Omental fat pad (tissue), 4 donors: Measurements from ENCODE around the gene OPCML. TPM values are rescaled to one million over a fixed set of nuclear protein-coding genes. Genes with fewer than 3 reads are reported as not detected.

Source experiments
- ATAC-seq: fragments of 150-250 bp; one replicate; pipeline ENCODE4 v1.9.1; 2016; ENCODE audit warnings: mild to moderate bottlenecking, moderate library complexity; ENCODE audit not compliant: low FRiP score
- DNase-seq: peaks from one replicate; pipeline ENCODE4 v3.0.0-alpha.2; 2019; ENCODE audit warnings: low spot score
- total RNA-seq, 4 donors: library from RNA; depleted of rRNA; stranded (reverse); fragments of >200 nt; gene quantifications; one replicate each; pipeline ENCODE4 v1.1.0, GENCODE V29; 2016
- TF ChIP-seq, protein P1 (sequence below), 3 donors: fragments of 450-650 bp; IDR thresholded peaks; one replicate each; pipeline ENCODE4 v1.5.1; 2016 to 2017; ENCODE audit warnings: antibody characterized with exemption in 3 of 3, mild to moderate bottlenecking in 3 of 3, moderate library complexity in 2 of 3

OPCML gene
- total RNA-seq, 4 donors from 2014 or later, result 0.32 TPM; not detected in 3

DNA sequence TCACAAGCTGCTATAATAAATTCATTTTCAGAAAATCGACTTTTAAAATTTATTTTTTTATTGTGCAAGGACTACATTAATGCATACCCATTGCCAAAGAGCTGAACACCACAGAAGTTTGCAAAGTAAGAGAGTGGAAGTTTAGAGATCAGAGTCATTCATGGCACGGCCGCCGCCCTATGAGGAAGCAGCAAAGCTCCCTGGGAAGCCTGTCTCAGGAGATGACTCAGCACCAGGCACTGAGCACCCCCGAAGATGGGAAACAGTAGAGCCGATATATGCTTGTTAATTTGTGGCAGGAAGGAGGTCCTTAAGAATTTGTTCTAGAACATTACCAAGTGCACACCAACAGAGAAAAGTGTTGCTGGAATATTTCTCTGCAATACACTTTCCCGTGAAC, 693.7 kb downstream of the OPCML start:
- no peak for ATAC-seq
- TF ChIP-seq, protein P1, sequence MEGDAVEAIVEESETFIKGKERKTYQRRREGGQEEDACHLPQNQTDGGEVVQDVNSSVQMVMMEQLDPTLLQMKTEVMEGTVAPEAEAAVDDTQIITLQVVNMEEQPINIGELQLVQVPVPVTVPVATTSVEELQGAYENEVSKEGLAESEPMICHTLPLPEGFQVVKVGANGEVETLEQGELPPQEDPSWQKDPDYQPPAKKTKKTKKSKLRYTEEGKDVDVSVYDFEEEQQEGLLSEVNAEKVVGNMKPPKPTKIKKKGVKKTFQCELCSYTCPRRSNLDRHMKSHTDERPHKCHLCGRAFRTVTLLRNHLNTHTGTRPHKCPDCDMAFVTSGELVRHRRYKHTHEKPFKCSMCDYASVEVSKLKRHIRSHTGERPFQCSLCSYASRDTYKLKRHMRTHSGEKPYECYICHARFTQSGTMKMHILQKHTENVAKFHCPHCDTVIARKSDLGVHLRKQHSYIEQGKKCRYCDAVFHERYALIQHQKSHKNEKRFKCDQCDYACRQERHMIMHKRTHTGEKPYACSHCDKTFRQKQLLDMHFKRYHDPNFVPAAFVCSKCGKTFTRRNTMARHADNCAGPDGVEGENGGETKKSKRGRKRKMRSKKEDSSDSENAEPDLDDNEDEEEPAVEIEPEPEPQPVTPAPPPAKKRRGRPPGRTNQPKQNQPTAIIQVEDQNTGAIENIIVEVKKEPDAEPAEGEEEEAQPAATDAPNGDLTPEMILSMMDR (IDR thresholded peaks at IDR 0.05), result no peak
- no peak for DNase-seq

- ATAC-seq (no peak), DNase-seq (no peak)
- TF ChIP-seq, protein P1 (IDR thresholded peaks at IDR 0.05), result no peak
These were observed 701.0 kb downstream of the OPCML start for GRCh38 chr11:132831272-132831671.

DNA sequence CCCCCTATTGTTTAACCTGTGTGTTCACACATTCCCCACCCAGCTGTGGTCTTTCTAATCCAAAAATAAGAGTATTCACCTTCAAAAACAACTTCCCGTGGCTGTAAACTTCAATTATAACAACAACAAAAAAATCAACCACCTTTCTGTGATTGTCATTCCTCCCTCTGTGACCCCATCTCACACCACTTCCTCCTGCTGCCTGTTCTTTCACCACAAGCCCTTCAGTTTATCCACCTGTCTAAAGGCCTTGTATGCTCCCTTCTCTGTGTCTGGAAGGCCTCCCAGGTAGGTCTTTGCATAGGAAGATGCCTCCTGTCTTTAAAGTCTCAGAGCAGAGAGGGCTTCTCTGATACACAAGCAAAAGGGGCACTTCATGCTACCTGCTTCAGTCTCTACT, 707.7 kb downstream of the OPCML start:
- ATAC-seq, result no peak
- no peak for DNase-seq
- TF ChIP-seq, protein P1 (IDR thresholded peaks at IDR 0.05), result no peak

- TF ChIP-seq, protein P1 (IDR thresholded peaks at IDR 0.05), result no peak
- DNase-seq, result no peak
- no peak for ATAC-seq
These were observed 710.0 kb downstream of the OPCML start for GRCh38 chr11:132822276-132822675.

DNA sequence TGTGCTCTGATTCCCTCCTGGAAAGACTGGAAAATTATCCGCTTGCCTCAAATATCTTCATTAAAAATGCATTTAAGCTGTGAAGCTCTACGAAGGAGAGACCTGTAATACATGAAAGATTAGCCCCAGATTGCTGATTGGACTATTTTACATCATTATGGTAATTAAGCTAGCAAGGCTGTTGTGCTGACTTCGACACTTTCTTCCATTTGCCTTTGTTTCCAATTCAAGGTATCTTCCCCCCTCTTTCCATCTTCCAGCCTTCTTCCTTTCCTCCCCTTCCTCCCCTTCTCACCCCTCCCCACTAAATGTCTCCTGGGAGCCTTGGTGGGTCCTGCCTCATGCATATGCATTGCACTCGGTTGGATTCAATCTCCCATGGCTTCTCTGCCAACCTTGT, 710.8 kb downstream of the OPCML start:
- no peak for DNase-seq
- no peak for ATAC-seq
- TF ChIP-seq, protein P1 (IDR thresholded peaks at IDR 0.05), result no peak

DNA sequence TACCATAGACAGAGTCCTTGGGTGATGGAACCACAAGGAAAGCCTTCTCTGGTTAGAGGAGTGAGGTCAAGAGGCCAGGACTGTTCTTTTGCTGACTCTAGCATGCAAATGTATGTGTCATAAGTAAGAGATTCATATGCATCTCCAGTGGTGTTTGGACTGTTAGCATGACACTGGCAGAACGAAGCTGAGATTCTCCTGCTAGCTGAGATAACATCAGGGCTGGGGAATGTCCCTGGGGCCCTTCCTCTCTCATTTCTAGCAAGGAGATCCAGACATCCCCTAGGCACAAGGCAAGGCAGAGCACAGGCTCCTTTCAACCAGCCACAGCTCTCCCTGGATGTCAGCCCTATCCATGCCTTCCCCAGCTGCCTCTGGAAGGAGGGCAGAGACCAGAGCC, 711.3 kb downstream of the OPCML start:
- TF ChIP-seq, protein P1 (IDR thresholded peaks at IDR 0.05), result no peak
- DNase-seq, result no peak

GRCh38 chr11:132818951-132819350, 713.4 kb downstream of the OPCML start:
- TF ChIP-seq, protein P1 (IDR thresholded peaks at IDR 0.05), result no peak

More for the DNA sequence above, 711.3 kb downstream of the OPCML start:
- ATAC-seq, result no peak

More at GRCh38 chr11:132818951-132819350, 713.4 kb downstream of the OPCML start:
- no peak for DNase-seq
- ATAC-seq, result no peak
